ENCODE data around the gene SORCS2.

- TF ChIP-seq CTCF (IDR thresholded peaks at IDR 0.05): no peak
- TF ChIP-seq POLR2AphosphoS5 (IDR thresholded peaks at IDR 0.05): no peak
- TF ChIP-seq POLR2A (IDR thresholded peaks at IDR 0.05): no peak
Measured at GRCh38 chr4:7787067-7787466, 594.7 kb downstream of the SORCS2 start.

All from prostate gland (tissue), 2 donors.